ENCODE data around the gene KANSL3. TPM values are rescaled to one million over a fixed set of nuclear protein-coding genes. Genes with fewer than 3 reads are reported as not detected.

The KANSL3 gene
- total and polyA plus RNA-seq, 12 donors = 22.3 to 58.3 (median 36.6) TPM

DNA sequence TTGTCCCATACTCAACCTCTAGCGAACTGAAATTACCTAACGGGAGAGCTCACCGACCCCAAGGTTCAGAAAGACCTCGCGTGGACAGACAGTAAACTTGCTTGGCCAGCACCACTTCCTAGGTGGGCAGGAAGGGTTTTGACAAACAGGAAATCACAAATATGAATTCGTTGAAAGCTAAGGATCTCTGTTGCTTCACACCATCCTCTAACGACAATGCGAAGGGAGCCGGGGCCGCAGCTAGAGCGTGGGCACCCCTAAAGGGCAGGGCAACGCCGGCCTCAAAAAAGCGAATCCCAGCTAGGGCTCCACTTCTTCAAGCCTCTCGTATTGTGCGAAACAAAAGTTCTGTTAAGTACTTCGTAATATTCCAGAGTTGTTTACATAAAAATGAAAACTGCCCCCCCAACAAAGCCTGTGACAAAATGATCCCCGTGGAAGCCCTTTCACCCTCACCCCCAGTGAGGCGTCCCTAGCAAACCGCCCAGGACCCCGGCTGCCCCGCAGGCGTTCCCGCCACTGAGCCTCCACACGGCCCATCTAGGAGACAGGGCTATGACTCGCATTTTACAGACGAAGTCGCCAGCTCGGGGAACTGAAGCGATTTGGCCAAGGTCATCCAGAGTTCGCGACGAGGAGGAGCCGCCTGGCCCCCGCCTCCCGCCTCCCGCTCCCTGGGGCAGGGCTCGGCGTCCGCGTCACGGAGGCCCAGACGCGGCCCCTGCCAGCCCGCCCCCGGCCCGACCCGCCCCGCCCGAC, 548 bp downstream of the KANSL3 start:
- WGBS, 4 donors = 1 to 3% (median 1%) methylated on average over 13 to 50 of the region's 50 CpGs

DNA sequence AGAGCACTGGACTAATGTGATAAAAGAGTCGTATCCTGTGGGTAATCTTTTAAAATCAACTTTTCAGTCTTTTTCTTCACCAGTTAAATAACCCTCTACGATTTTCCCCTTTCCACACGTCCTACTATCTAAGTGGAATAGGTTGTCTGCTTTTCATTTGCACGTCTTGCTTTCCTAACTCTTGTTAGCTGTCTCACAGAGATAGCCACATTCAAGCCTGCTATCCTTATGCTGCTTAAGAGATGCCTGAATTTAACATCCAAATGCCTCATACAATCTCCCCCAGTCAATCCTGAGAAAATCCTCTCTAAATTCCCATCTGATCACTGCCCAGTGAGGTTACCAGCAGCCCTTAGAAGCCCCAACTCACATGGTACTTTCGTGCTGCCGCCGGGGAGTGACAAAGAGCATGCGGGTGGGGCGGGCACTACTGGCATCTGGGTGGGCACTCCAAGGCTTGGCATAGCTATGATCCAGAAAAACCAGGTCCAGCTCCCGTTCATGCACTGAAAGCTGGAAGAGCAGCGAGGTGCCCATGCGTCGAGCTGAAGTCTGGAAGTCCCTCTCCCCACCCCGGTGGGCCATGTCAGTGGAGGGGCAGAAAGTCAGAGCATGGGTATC, 1.5 kb downstream of the KANSL3 start:
- Histone ChIP-seq H3K36me3 (replicated peaks in 1 of 2) (peaks cover 0 to 11% of the 10 kb centered on the region in 2 donors), H3K27ac (peak overlapping the region in 2 of 5 donors; percentile 11 to 94), H3K4me3 (peak overlapping the region in 2 of 4 donors; percentile 48 to 80), H3K4me1 (replicated peaks in 1 of 2) (peaks cover 12 to 27% of the 10 kb centered on the region in 2 donors), H3K9me3 (replicated peaks in 1 of 3) (no peaks in the 10 kb centered on the region), H3K27me3 (no peaks in the 10 kb centered on the region)
- 51 to 59% (median 56%) methylated on average over 9 to 14 of the region's 14 CpGs for WGBS, 4 donors
- TF ChIP-seq, protein P1, sequence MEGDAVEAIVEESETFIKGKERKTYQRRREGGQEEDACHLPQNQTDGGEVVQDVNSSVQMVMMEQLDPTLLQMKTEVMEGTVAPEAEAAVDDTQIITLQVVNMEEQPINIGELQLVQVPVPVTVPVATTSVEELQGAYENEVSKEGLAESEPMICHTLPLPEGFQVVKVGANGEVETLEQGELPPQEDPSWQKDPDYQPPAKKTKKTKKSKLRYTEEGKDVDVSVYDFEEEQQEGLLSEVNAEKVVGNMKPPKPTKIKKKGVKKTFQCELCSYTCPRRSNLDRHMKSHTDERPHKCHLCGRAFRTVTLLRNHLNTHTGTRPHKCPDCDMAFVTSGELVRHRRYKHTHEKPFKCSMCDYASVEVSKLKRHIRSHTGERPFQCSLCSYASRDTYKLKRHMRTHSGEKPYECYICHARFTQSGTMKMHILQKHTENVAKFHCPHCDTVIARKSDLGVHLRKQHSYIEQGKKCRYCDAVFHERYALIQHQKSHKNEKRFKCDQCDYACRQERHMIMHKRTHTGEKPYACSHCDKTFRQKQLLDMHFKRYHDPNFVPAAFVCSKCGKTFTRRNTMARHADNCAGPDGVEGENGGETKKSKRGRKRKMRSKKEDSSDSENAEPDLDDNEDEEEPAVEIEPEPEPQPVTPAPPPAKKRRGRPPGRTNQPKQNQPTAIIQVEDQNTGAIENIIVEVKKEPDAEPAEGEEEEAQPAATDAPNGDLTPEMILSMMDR (IDR thresholded peaks at IDR 0.05) = no peak
- no peak for TF ChIP-seq POLR2A (IDR thresholded peaks at IDR 0.05)
- DNase-seq = peak in 3 of 7 donors; percentile 11 to 28 (median 23)
- intact Hi-C loops (cut with DNase I) = no loop called here

More for the DNA sequence above, 548 bp downstream of the KANSL3 start:
- H3K27ac ChIP-seq = peak overlapping the region; percentile 65 to 98 (median 94)
- H3K27me3 ChIP-seq = no peaks in the 10 kb centered on the region
- peaks cover 0 to 11% of the 10 kb centered on the region in 2 donors for H3K36me3 ChIP-seq (replicated peaks in 1 of 2)
- peaks cover 12 to 27% of the 10 kb centered on the region in 2 donors for H3K4me1 ChIP-seq (replicated peaks in 1 of 2)
- intact Hi-C loops (cut with DNase I) = no loop called here
- no peaks in the 10 kb centered on the region for H3K9me3 ChIP-seq (replicated peaks in 1 of 3)
- H3K4me3 ChIP-seq = peak overlapping the region in 3 of 4 donors; percentile 28 to 80 (median 48)
- peak in 1 of 2 donors; percentile 85 for TF ChIP-seq POLR2A (IDR thresholded peaks at IDR 0.05)
- TF ChIP-seq, protein P1 (IDR thresholded peaks at IDR 0.05) = no peak
- peak; percentile 90 to 95 (median 95) for DNase-seq

DNA sequence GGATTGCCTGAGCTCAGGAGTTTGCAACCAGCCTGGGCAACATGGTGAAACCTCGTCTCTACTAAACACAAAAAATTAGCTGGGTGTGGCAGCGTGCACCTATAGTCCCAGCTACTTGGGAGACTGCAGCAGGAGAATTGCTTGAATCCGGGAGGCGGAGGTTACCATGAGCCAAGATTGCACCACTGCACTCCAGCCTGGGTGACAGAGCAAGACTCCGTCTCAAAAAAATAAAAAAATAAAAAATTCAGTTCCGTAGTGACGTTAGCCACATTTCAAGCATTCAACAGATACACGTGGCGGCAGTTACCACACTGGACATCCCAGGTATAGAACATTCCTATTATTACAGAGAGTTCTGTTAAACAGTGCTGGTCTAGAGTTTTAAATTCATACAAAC, 4.5 kb downstream of the KANSL3 start:
- H3K4me3 ChIP-seq = no peak overlapping the region
- H3K27me3 ChIP-seq = no peaks in the 10 kb centered on the region
- intact Hi-C loops (cut with DNase I) = no loop called here
- DNase-seq = no peak
- no peak for TF ChIP-seq POLR2A (IDR thresholded peaks at IDR 0.05)
- TF ChIP-seq, protein P1 (IDR thresholded peaks at IDR 0.05) = no peak
- H3K36me3 ChIP-seq (replicated peaks in 1 of 2) = peaks cover 0 to 34% of the 10 kb centered on the region in 2 donors
- WGBS, 4 donors = 93 to 95% (median 95%) methylated on average over 9 of the region's 9 CpGs
- H3K4me1 ChIP-seq (replicated peaks in 1 of 2) = peaks cover 12 to 27% of the 10 kb centered on the region in 2 donors
- no peaks in the 10 kb centered on the region for H3K9me3 ChIP-seq (replicated peaks in 1 of 3)
- H3K27ac ChIP-seq = no peak overlapping the region

DNA sequence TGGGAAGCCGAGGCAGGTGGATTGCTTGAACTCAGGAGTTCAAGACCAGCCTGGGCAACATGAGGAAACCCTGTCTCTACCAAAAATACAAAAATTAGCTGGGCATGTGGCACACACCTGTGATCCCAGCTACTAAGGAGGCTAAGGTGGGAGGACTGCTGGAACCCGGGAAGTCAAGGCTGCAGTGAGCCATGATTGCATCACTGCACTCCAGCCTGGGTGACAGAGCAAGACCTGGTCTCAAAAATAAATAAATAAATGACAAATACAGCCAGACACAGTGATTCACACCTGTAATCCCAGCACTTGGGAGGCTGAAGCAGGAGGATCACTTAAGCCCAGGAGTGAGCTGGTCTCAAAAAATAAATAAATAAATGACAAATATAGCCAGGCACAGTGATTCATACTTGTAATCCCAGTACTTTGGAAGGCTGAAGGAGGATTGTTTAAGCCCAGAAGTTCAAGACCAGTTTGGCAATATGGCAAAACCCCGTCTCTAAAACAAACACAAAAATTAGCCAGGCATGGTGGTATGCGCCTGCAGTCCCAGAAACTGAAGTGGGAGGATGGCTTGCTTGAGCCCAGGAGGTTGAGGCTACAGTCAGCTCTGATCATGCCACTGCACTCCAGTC, 6.2 kb downstream of the KANSL3 start:
- H3K27ac ChIP-seq = no peak overlapping the region
- no peaks in the 10 kb centered on the region for H3K9me3 ChIP-seq (replicated peaks in 1 of 3)
- H3K36me3 ChIP-seq (replicated peaks in 1 of 2) = peaks cover 0 to 41% of the 10 kb centered on the region in 2 donors

More for the DNA sequence above, 6.2 kb downstream of the KANSL3 start:
- Histone ChIP-seq H3K4me3 (no peak overlapping the region), H3K27me3 (no peaks in the 10 kb centered on the region), H3K4me1 (replicated peaks in 1 of 2) (peaks cover 9 to 27% of the 10 kb centered on the region in 2 donors)
- TF ChIP-seq POLR2A (IDR thresholded peaks at IDR 0.05) = no peak
- TF ChIP-seq, protein P1 (IDR thresholded peaks at IDR 0.05) = no peak
- intact Hi-C loops (cut with DNase I) = no loop called here
- DNase-seq = peak in 1 of 7 donors; percentile 44
- WGBS, 4 donors = 71 to 78% (median 76%) methylated on average over 4 of the region's 4 CpGs

Measured in adrenal gland (tissue), 12 donors.